HEK293 (cell line): ENCODE results near the gene CD101.

Experiments
- CTCF ChIA-PET: fragments of 350-600 bp; formaldehyde crosslinking; extraction: SDS; loops from one replicate; lab custom pipeline; 2021; ENCODE audit warnings: antibody characterized with exemption; lab: Yijun Ruan, JAX
- POLR2A ChIA-PET: fragments of 300-600 bp; formaldehyde crosslinking; extraction: SDS; loops from one replicate; lab custom pipeline; 2020; ENCODE audit warnings: antibody characterized with exemption, inconsistent platforms; lab: Yijun Ruan, JAX
- H3K27ac ChIP-seq: fragments of 200-500 bp; sonication (Bioruptor generic); 2 replicates; pipeline ENCODE4 v1.5.1; 2014; ENCODE audit warnings: low read depth, low read length, control low read depth, inconsistent platforms; ENCODE audit errors: extremely low read depth
- H3K36me3 ChIP-seq, 2 experiments: fragments of 200-500 bp in 1 of 2; sonication (Bioruptor generic) in 1 of 2; 1 replicate in 1 of 2; 2 replicates in 1 of 2; pipeline ENCODE4 v1.5.1; 2014 to 2017; ENCODE audit warnings: inconsistent platforms in 2 of 2, low read length in 2 of 2; ENCODE audit not compliant: control insufficient read depth in 2 of 2, insufficient read depth in 1 of 2
- H3K4me1 ChIP-seq: fragments of 200-500 bp; sonication (Bioruptor generic); 2 replicates; pipeline ENCODE4 v1.5.1; 2014; ENCODE audit warnings: mild to moderate bottlenecking, low read length, inconsistent platforms; ENCODE audit not compliant: control insufficient read depth, insufficient read depth
- H3K4me3 ChIP-seq: 2 replicates; pipeline ENCODE4 v1.5.1; 2011; ENCODE audit warnings: low read depth, mild to moderate bottlenecking, control low read depth, low read length, moderate library complexity
- H3K9me3 ChIP-seq: fragments of 200-500 bp; sonication (Bioruptor generic); 2 replicates; pipeline ENCODE4 v1.5.1; 2014; ENCODE audit warnings: low read depth, low read length, inconsistent platforms; ENCODE audit not compliant: control insufficient read depth, insufficient read depth
- HOXA7 ChIP-seq: sonication (generic); formaldehyde crosslinking; IDR thresholded peaks from 2 replicates; pipeline ENCODE4 v1.8.1; 2022; ENCODE audit warnings: missing genetic modification reagents, borderline replicate concordance
- INSM2 ChIP-seq: fragments of 450-650 bp; formaldehyde crosslinking; IDR thresholded peaks from 2 replicates; pipeline ENCODE4 v1.5.1; 2016; ENCODE audit warnings: missing biosample characterization, missing genetic modification characterization
- MYNN ChIP-seq: fragments of 450-650 bp; formaldehyde crosslinking; IDR thresholded peaks from 2 replicates; pipeline ENCODE4 v1.5.1; 2016; ENCODE audit warnings: missing biosample characterization, missing genetic modification characterization, borderline replicate concordance
- MZF1 ChIP-seq: fragments of 450-650 bp; formaldehyde crosslinking; IDR thresholded peaks from 2 replicates; pipeline ENCODE4 v1.5.1; 2017; ENCODE audit warnings: missing biosample characterization, missing genetic modification characterization, borderline replicate concordance
- RBAK ChIP-seq: fragments of 450-650 bp; formaldehyde crosslinking; IDR thresholded peaks from 2 replicates; pipeline ENCODE4 v1.5.1; 2016; ENCODE audit warnings: missing biosample characterization, missing genetic modification characterization
- YY1 ChIP-seq: fragments of 450-650 bp; formaldehyde crosslinking; IDR thresholded peaks from 2 replicates; pipeline ENCODE4 v1.5.1; 2018; ENCODE audit warnings: missing biosample characterization, missing genetic modification characterization
- ZBTB17 ChIP-seq: fragments of 450-650 bp; formaldehyde crosslinking; IDR thresholded peaks from 2 replicates; pipeline ENCODE4 v1.5.1; 2016; ENCODE audit warnings: missing biosample characterization, missing genetic modification characterization
- ZBTB44 ChIP-seq: fragments of 450-650 bp; IDR thresholded peaks from 2 replicates; pipeline ENCODE4 v1.5.1; 2018; ENCODE audit warnings: missing biosample characterization, mild to moderate bottlenecking, missing genetic modification characterization
- ZFP3 ChIP-seq: fragments of 450-650 bp; formaldehyde crosslinking; IDR thresholded peaks from 2 replicates; pipeline ENCODE4 v1.5.1; 2016; ENCODE audit warnings: low read depth, missing biosample characterization, missing genetic modification characterization
- ZNF133 ChIP-seq: fragments of 450-650 bp; formaldehyde crosslinking; IDR thresholded peaks from 2 replicates; pipeline ENCODE4 v1.5.1; 2016; ENCODE audit warnings: missing biosample characterization, missing genetic modification characterization
- ZNF16 ChIP-seq: fragments of 450-650 bp; formaldehyde crosslinking; IDR thresholded peaks from 2 replicates; pipeline ENCODE4 v1.5.1; 2016; ENCODE audit warnings: low read depth, missing biosample characterization, missing genetic modification characterization
- ZNF184 ChIP-seq: fragments of 450-650 bp; IDR thresholded peaks from 2 replicates; pipeline ENCODE4 v1.5.1; 2018; ENCODE audit warnings: missing biosample characterization, mild to moderate bottlenecking, missing genetic modification characterization
- ZNF202 ChIP-seq: fragments of 450-650 bp; formaldehyde crosslinking; IDR thresholded peaks from 2 replicates; pipeline ENCODE4 v1.5.1; 2016; ENCODE audit warnings: missing biosample characterization, missing genetic modification characterization, borderline replicate concordance
- ZNF214 ChIP-seq: fragments of 450-650 bp; formaldehyde crosslinking; IDR thresholded peaks from 2 replicates; pipeline ENCODE4 v1.5.1; 2017; ENCODE audit warnings: missing biosample characterization, mild to moderate bottlenecking, missing genetic modification characterization, borderline replicate concordance
- ZNF223 ChIP-seq: fragments of 450-650 bp; formaldehyde crosslinking; IDR thresholded peaks from 2 replicates; pipeline ENCODE4 v1.5.1; 2016; ENCODE audit warnings: missing biosample characterization, missing genetic modification characterization
- ZNF280D ChIP-seq: fragments of 450-650 bp; formaldehyde crosslinking; IDR thresholded peaks from 2 replicates; pipeline ENCODE4 v1.5.1; 2016; ENCODE audit warnings: missing biosample characterization, missing genetic modification characterization
- ZNF292 ChIP-seq: fragments of 450-650 bp; formaldehyde crosslinking; IDR thresholded peaks from 2 replicates; pipeline ENCODE4 v1.5.1; 2016; ENCODE audit warnings: low read depth, missing biosample characterization, missing genetic modification characterization, borderline replicate concordance
- ZNF341 ChIP-seq: fragments of 450-650 bp; formaldehyde crosslinking; IDR thresholded peaks from 2 replicates; pipeline ENCODE4; 2016; ENCODE audit warnings: low read depth, missing biosample characterization, missing genetic modification characterization
- ZNF362 ChIP-seq: fragments of 450-650 bp; formaldehyde crosslinking; IDR thresholded peaks from 2 replicates; pipeline ENCODE4 v1.5.1; 2016; ENCODE audit warnings: missing biosample characterization, missing genetic modification characterization
- ZNF501 ChIP-seq: fragments of 450-650 bp; formaldehyde crosslinking; IDR thresholded peaks from 2 replicates; pipeline ENCODE4 v1.5.1; 2016; ENCODE audit warnings: missing biosample characterization, missing genetic modification characterization
- ZNF513 ChIP-seq: fragments of 450-650 bp; IDR thresholded peaks from 2 replicates; pipeline ENCODE4 v1.5.1; 2018; ENCODE audit warnings: missing biosample characterization, missing genetic modification characterization
- ZNF548 ChIP-seq: fragments of 450-650 bp; formaldehyde crosslinking; IDR thresholded peaks from 2 replicates; pipeline ENCODE4 v1.5.1; 2016; ENCODE audit warnings: missing biosample characterization, missing genetic modification characterization
- ZNF621 ChIP-seq: fragments of 450-650 bp; formaldehyde crosslinking; IDR thresholded peaks from 2 replicates; pipeline ENCODE4 v1.5.1; 2017; ENCODE audit warnings: missing biosample characterization, missing genetic modification characterization
- ZNF623 ChIP-seq: fragments of 450-650 bp; formaldehyde crosslinking; IDR thresholded peaks from 2 replicates; pipeline ENCODE4 v1.5.1; 2016; ENCODE audit warnings: missing biosample characterization, missing genetic modification characterization
- ZNF658 ChIP-seq: fragments of 450-650 bp; formaldehyde crosslinking; IDR thresholded peaks from 2 replicates; pipeline ENCODE4; 2016; ENCODE audit warnings: missing biosample characterization, missing genetic modification characterization
- ZNF701 ChIP-seq: fragments of 450-650 bp; formaldehyde crosslinking; IDR thresholded peaks from 2 replicates; pipeline ENCODE4 v1.5.1; 2016; ENCODE audit warnings: missing biosample characterization, missing genetic modification characterization
- ZNF707 ChIP-seq: fragments of 450-650 bp; formaldehyde crosslinking; IDR thresholded peaks from 2 replicates; pipeline ENCODE4 v1.5.1; 2016; ENCODE audit warnings: missing biosample characterization, missing genetic modification characterization
- ZSCAN23 ChIP-seq: fragments of 450-650 bp; formaldehyde crosslinking; IDR thresholded peaks from 2 replicates; pipeline ENCODE4 v1.5.1; 2016; ENCODE audit warnings: missing biosample characterization, missing genetic modification characterization
- ZXDB ChIP-seq: fragments of 450-650 bp; formaldehyde crosslinking; IDR thresholded peaks from 2 replicates; pipeline ENCODE4 v1.5.1; 2016; ENCODE audit warnings: missing biosample characterization, missing genetic modification characterization

Gene CD101

GRCh38 chr1:116997066-116997465, 4.5 kb upstream of the CD101 start:
- Histone ChIP-seq H3K4me1 (no peaks in the 10 kb centered on the region), H3K9me3 (no peaks in the 10 kb centered on the region), H3K4me3 (no peak overlapping the region), H3K27ac (no peak overlapping the region), H3K36me3 (peaks cover 0 to 4% of the 10 kb centered on the region in 2 experiments; a peak in 1 of 3 replicates)
- ChIA-PET CTCF (interaction anchor here (0.6 kb wide), 1 partner anchor 1115 kb away, joined by 4 read pairs; no protein-coding TSS in a partner anchor), POLR2A (no interaction called here)
- TF ChIP-seq RBAK (no peak), ZSCAN23 (no peak), ZNF133 (tag by site-specific recombination) (no peak), ZNF16 (tag by site-specific recombination) (no peak), MZF1 (tag by site-specific recombination) (no peak), ZNF223 (tag by site-specific recombination) (no peak), ZNF202 (tag by site-specific recombination) (no peak), ZBTB44 (tag by site-specific recombination) (no peak), ZNF623 (tag by site-specific recombination) (no peak), ZNF513 (no peak), ZNF501 (no peak)

- no peaks in the 10 kb centered on the region for H3K36me3 ChIP-seq
- TF ChIP-seq ZXDB (no peak), ZNF621 (tag by site-specific recombination) (no peak), ZNF292 (tag by site-specific recombination) (no peak), ZNF280D (tag by site-specific recombination) (no peak), MYNN (no peak), YY1 (tag by site-specific recombination) (no peak), ZNF214 (no peak), ZNF362 (tag by site-specific recombination) (no peak), ZNF184 (tag by site-specific recombination) (no peak), INSM2 (tag by site-specific recombination) (no peak), ZNF707 (tag by site-specific recombination) (no peak), ZNF548 (tag by site-specific recombination) (no peak), ZNF341 (tag by site-specific recombination) (no peak), ZNF658 (tag by site-specific recombination) (no peak), HOXA7 (CRISPR knock-in tag) (no peak), ZBTB17 (tag by site-specific recombination) (no peak), ZNF701 (no peak), ZFP3 (tag by site-specific recombination) (no peak)
- TF ChIP-seq, all 188 proteins: peak for 0
- CTCF ChIA-PET = no interaction called here
- H3K27ac ChIP-seq = no peak overlapping the region
- H3K9me3 ChIP-seq = no peaks in the 10 kb centered on the region
- POLR2A ChIA-PET = no interaction called here
- no peak overlapping the region for H3K4me3 ChIP-seq
- H3K4me1 ChIP-seq = no peaks in the 10 kb centered on the region
Measured at GRCh38 chr1:116997636-116998035, 3.9 kb upstream of the CD101 start.
